ENCODE data around the gene C2orf76.
"Not testable (repeated sequence)": the region's sequence is repeated elsewhere in the genome, so short reads cannot be mapped to it uniquely, and the experiment has no call there.

C2orf76 gene

DNA sequence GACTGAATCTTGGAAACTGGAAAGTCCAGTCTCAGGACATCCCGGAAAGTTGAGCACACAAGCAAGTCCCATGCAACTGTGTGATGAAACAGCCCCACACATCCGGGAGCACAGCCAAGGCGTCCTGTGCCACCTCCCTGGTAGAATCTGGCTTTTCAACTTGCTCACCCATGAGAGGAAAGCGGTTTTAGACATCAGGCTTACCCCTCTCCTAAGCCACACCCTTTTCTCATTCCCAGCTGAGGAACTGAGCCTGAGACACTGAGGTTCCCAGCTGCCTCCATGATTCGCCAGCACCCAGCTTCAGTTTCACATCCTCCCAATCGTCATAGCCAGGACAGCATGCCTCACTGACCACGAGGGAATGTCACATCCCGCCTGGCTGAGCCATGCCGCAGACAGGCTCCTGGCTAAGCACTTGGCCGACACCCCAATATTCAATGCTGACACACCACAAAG, 82.7 kb downstream of the C2orf76 start:
- no peak overlapping the region for H3K9ac ChIP-seq (ENCODE audit: low read length)
- H3K36me3 ChIP-seq (ENCODE audit: control insufficient read depth, insufficient read depth, low read length), result no peaks in the 10 kb centered on the region
- H3K4me1 ChIP-seq (ENCODE audit: control insufficient read depth, insufficient read depth, low read length), result peaks cover 3% of the 10 kb centered on the region
- no peaks in the 10 kb centered on the region for H3K27me3 ChIP-seq (ENCODE audit: control insufficient read depth, insufficient read depth, low read length)
- H3K4me3 ChIP-seq (ENCODE audit: low read length), result no peak overlapping the region
- no peak overlapping the region for H3K27ac ChIP-seq (ENCODE audit: low read depth, low read length)

DNA sequence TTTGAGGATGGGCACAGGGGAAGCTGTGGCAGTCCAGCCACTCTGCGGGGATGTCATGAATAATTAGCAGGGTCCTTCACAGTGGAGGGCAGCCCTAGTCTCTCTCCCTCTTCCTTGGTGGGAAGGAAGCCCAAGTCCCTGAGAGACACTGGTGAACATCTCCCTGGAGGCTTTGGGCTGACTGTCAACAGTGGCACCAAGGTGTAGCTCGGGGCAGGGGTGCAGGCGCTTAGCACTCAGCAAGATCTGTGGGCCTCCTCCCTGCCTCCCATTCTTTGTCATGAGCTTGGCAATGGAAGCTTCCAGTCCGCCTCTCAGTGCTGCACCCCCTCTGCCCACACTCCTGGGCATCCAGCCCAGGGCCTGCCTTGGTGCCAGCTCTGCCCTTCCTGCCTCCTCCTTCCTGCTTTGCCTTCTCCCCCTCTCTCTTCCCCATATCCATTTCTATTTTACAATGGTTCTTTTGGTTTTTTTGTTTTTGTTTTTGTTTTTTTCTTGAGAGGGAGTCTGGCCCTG, 83.6 kb downstream of the C2orf76 start:
- H3K9ac ChIP-seq (ENCODE audit: low read length), result no peak overlapping the region
- H3K4me1 ChIP-seq (ENCODE audit: control insufficient read depth, insufficient read depth, low read length), result no peaks in the 10 kb centered on the region
- no peak overlapping the region for H3K27ac ChIP-seq (ENCODE audit: low read depth, low read length)
- H3K36me3 ChIP-seq (ENCODE audit: control insufficient read depth, insufficient read depth, low read length), result no peaks in the 10 kb centered on the region
- no peak overlapping the region for H3K4me3 ChIP-seq (ENCODE audit: low read length)
- no peaks in the 10 kb centered on the region for H3K27me3 ChIP-seq (ENCODE audit: control insufficient read depth, insufficient read depth, low read length)

DNA sequence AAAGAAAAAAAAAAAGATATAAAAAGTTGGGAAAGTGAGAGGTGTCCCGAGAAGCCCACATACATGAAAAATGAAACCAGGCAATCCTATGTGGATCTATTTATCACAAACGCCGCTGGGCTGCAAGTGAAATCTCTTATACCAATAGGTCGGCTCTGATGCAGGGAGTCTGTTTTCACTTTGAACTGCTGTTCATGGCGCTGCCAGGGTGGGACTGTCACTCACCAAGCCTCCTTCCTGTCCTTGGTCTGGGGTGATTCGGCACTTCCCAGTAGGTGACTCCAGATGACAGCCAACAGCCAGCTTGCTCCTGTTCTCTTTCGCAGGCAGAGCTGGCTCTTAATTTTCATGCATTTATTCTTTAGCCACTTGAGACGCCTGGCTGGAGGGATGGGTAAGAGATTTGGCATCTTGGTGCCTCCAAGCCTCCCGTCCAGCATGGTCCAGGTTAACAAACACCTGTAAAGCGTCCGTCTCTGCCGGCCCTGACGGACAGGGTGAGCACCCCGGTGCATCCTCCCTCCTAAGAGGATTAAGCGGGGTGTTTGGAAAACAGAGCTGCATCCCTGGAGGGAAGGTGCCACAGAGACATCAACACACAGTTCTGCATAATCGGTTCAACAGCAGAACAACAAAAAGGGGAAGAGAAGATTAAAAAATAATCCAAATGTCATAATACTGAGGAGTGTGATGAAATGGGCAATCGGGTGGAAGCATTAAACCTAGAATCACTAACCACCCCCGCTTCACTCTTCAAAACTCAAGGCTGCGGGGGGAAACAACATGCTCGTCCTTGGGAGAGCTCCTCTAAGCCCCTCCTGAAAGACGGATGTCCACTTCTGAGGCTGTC, 84.3 kb downstream of the C2orf76 start:
- no peaks in the 10 kb centered on the region for H3K27me3 ChIP-seq (ENCODE audit: control insufficient read depth, insufficient read depth, low read length)
- H3K27ac ChIP-seq (ENCODE audit: low read depth, low read length), result no peak overlapping the region
- H3K36me3 ChIP-seq (ENCODE audit: control insufficient read depth, insufficient read depth, low read length), result no peaks in the 10 kb centered on the region
- H3K4me3 ChIP-seq (ENCODE audit: low read length), result no peak overlapping the region
- no peak overlapping the region for H3K9ac ChIP-seq (ENCODE audit: low read length)
- H3K4me1 ChIP-seq (ENCODE audit: control insufficient read depth, insufficient read depth, low read length), result no peaks in the 10 kb centered on the region

DNA sequence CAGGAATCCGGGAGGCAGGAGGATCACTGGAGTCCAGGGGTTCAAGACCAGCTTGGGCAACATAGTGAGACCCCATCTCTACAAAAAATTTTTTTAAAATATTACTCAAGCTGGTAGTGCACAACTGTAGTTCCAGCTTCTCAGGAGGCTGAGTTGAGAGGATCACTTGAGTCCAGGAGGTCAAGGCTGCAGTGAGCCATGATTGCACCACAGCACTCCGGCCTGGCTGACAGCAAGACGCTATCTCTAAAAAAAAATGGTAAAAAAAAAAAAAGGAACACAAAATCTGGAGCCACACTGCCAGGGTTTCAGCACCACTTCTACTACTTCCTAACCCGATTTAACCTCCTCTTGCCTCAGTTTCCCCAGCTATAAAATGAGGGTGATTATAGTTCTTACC, 86.0 kb downstream of the C2orf76 start:
- H3K4me1 ChIP-seq (ENCODE audit: control insufficient read depth, insufficient read depth, low read length), result no peaks in the 10 kb centered on the region
- H3K27me3 ChIP-seq (ENCODE audit: control insufficient read depth, insufficient read depth, low read length), result no peaks in the 10 kb centered on the region
- no peak overlapping the region for H3K27ac ChIP-seq (ENCODE audit: low read depth, low read length)
- no peak overlapping the region for H3K9ac ChIP-seq (ENCODE audit: low read length)
- H3K4me3 ChIP-seq (ENCODE audit: low read length), result no peak overlapping the region
- H3K36me3 ChIP-seq (ENCODE audit: control insufficient read depth, insufficient read depth, low read length), result no peaks in the 10 kb centered on the region

DNA sequence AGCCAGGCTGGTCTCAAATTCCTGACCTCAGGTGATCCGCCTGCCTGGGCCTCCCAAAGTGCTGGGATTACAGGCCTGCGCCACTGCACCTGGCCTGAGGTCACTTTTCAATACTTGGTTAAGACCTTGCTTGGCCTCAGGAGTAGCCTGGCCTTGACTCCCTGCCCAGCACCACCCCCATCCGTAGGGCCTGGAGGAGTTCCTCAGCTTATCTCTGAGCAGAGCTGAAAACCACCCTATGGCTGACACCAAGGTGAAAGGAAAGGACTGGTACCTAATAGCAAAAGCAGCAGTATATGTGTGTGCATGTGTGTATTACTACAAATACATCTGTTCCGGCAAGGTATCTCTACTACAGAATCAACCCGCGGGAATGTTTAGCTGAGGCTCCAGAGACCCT, 87.0 kb downstream of the C2orf76 start:
- Histone ChIP-seq H3K36me3 (ENCODE audit: control insufficient read depth, insufficient read depth, low read length) (no peaks in the 10 kb centered on the region), H3K27ac (ENCODE audit: low read depth, low read length) (no peak overlapping the region), H3K4me1 (ENCODE audit: control insufficient read depth, insufficient read depth, low read length) (no peaks in the 10 kb centered on the region), H3K4me3 (ENCODE audit: low read length) (no peak overlapping the region), H3K9ac (ENCODE audit: low read length) (no peak overlapping the region), H3K27me3 (ENCODE audit: control insufficient read depth, insufficient read depth, low read length) (no peaks in the 10 kb centered on the region)

DNA sequence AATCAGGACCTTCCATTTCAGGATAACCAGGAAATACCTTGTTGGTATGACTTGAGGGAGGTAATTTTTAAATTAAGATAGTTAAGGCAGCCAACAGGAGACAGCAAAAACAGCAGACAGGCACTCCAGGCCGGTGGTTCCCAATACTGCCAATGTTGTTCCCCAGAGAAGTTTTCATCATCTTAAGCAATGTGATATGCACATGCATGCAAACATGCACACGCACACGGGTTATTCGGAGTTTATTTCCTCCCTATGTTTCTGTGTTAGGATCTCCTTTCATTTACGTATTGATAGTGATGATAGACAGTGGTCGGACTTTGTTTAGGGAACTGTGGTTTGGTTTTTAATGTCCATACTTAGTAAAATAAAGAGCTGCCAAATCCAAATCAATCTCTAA, 87.7 kb downstream of the C2orf76 start:
- Histone ChIP-seq H3K27me3 (ENCODE audit: control insufficient read depth, insufficient read depth, low read length) (no peaks in the 10 kb centered on the region), H3K36me3 (ENCODE audit: control insufficient read depth, insufficient read depth, low read length) (no peaks in the 10 kb centered on the region), H3K4me3 (ENCODE audit: low read length) (no peak overlapping the region), H3K27ac (ENCODE audit: low read depth, low read length) (no peak overlapping the region), H3K4me1 (ENCODE audit: control insufficient read depth, insufficient read depth, low read length) (no peaks in the 10 kb centered on the region), H3K9ac (ENCODE audit: low read length) (no peak overlapping the region)

DNA sequence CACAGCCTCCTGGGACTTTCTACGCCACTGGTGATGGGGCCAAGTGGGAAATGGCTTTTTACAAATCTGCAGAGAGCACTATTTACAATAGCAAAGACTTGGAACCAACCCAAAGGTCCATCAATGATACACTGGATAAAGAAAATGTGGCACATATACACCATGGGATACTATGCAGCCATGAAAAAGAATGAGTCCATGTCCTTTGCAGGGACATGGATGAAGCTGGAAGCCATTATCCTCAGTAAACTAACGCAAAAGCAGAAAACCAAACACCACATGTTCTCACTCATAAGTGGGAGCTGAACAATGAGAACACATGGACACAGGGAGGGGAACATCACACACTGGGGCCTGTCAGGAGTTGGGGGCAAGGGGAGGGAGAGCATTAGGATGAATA, 88.2 kb downstream of the C2orf76 start:
- H3K9ac ChIP-seq (ENCODE audit: low read length), result not testable (repeated sequence)

DNA sequence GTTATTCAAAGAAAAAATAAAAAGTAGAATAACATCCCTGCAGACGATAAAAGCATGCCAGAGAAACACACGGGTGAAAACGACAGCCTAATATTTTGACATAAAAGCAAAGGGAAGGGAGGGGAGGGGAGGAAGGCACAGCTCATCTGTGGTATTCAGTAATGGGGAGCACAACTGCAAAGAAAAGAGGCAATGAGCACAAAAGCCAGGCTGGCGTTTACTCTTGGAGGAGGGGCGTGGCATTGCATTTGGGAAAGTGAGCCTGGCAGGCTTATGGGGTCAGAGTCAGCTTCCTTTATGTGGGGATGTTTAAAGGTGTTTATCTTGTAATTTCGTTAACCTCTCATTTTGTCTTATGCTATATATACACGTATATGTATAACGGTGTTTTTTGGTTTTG, 89.8 kb downstream of the C2orf76 start:
- Histone ChIP-seq H3K27ac (ENCODE audit: low read depth, low read length) (no peak overlapping the region), H3K4me1 (ENCODE audit: control insufficient read depth, insufficient read depth, low read length) (no peaks in the 10 kb centered on the region), H3K4me3 (ENCODE audit: low read length) (no peak overlapping the region), H3K36me3 (ENCODE audit: control insufficient read depth, insufficient read depth, low read length) (no peaks in the 10 kb centered on the region), H3K9ac (ENCODE audit: low read length) (no peak overlapping the region), H3K27me3 (ENCODE audit: control insufficient read depth, insufficient read depth, low read length) (no peaks in the 10 kb centered on the region)

More for the DNA sequence above, 88.2 kb downstream of the C2orf76 start:
- H3K4me3 ChIP-seq (ENCODE audit: low read length); H3K27me3 ChIP-seq (ENCODE audit: control insufficient read depth, insufficient read depth, low read length); H3K36me3 ChIP-seq (ENCODE audit: control insufficient read depth, insufficient read depth, low read length); H3K27ac ChIP-seq (ENCODE audit: low read depth, low read length); H3K4me1 ChIP-seq (ENCODE audit: control insufficient read depth, insufficient read depth, low read length): not testable (repeated sequence)

DNA sequence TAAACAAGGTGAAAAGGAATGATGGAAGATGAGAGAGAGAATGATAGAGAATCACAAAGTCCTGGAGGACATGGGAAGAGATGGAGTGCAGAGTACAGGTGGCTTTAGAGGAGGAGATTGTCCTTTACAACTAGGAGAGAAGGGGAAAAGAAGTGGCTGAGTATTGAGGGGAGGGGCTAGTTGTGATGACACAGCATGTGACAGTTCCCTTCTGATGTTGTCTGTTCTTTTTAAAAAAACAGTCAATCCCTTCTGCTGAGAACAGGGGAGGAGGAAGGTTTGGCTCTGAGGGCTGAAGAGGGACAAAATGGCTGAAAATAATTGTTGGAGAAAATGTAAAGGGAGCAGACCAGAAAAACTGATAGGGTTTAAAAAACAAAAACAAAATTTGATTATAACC, 99.0 kb downstream of the C2orf76 start:
- Histone ChIP-seq H3K9ac (ENCODE audit: low read length) (no peak overlapping the region), H3K36me3 (ENCODE audit: control insufficient read depth, insufficient read depth, low read length) (no peaks in the 10 kb centered on the region), H3K4me1 (ENCODE audit: control insufficient read depth, insufficient read depth, low read length) (no peaks in the 10 kb centered on the region), H3K4me3 (ENCODE audit: low read length) (no peak overlapping the region), H3K27me3 (ENCODE audit: control insufficient read depth, insufficient read depth, low read length) (no peaks in the 10 kb centered on the region), H3K27ac (ENCODE audit: low read depth, low read length) (no peak overlapping the region)

DNA sequence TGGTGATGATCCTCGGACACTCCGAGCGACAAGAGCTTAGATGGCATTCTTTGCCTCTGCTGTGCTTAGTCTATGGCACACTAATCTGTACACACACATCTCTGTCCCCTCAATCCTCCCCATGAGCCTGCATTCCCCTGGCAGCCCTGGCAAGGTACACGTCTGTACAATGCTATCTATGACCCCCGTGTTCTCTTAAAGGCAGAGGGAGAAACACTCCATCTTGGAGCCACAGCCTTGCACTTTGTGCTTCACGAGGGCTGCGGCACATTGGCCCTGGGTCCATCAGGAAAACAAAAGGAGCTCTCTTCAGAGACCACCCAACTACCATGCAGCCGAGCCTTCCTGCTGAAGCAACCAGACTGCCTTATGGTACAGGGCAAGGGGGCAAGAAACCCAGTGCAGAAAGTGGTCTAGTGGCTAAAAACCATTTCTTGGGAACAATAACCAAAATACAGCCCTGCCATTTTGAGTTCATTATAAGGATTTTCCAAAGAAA, 100.5 kb downstream of the C2orf76 start:
- Histone ChIP-seq H3K27me3 (ENCODE audit: control insufficient read depth, insufficient read depth, low read length) (no peaks in the 10 kb centered on the region), H3K36me3 (ENCODE audit: control insufficient read depth, insufficient read depth, low read length) (no peaks in the 10 kb centered on the region), H3K27ac (ENCODE audit: low read depth, low read length) (no peak overlapping the region), H3K4me3 (ENCODE audit: low read length) (no peak overlapping the region), H3K9ac (ENCODE audit: low read length) (no peak overlapping the region), H3K4me1 (ENCODE audit: control insufficient read depth, insufficient read depth, low read length) (no peaks in the 10 kb centered on the region)

DNA sequence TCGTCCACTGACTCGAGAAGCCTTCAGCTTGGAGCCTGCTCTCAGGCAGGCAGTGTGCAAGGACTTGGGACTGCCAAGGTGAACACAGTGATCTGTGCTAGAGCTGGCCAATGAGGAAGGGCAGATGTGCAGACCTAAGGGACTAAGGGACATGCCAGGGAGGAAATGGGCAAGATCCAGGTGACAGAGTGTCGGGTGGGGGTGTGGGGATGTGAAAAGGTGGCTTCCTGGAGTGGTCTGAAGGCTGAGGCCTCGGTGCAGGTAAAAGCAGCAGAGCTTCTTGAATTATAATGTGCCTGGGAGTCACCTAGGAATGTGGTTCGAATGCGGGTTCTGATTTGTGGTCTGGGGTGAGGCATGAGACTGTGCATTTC, 101.0 kb downstream of the C2orf76 start:
- Histone ChIP-seq H3K9ac (ENCODE audit: low read length) (no peak overlapping the region), H3K4me3 (ENCODE audit: low read length) (no peak overlapping the region), H3K4me1 (ENCODE audit: control insufficient read depth, insufficient read depth, low read length) (no peaks in the 10 kb centered on the region), H3K27me3 (ENCODE audit: control insufficient read depth, insufficient read depth, low read length) (no peaks in the 10 kb centered on the region), H3K36me3 (ENCODE audit: control insufficient read depth, insufficient read depth, low read length) (no peaks in the 10 kb centered on the region), H3K27ac (ENCODE audit: low read depth, low read length) (no peak overlapping the region)

DNA sequence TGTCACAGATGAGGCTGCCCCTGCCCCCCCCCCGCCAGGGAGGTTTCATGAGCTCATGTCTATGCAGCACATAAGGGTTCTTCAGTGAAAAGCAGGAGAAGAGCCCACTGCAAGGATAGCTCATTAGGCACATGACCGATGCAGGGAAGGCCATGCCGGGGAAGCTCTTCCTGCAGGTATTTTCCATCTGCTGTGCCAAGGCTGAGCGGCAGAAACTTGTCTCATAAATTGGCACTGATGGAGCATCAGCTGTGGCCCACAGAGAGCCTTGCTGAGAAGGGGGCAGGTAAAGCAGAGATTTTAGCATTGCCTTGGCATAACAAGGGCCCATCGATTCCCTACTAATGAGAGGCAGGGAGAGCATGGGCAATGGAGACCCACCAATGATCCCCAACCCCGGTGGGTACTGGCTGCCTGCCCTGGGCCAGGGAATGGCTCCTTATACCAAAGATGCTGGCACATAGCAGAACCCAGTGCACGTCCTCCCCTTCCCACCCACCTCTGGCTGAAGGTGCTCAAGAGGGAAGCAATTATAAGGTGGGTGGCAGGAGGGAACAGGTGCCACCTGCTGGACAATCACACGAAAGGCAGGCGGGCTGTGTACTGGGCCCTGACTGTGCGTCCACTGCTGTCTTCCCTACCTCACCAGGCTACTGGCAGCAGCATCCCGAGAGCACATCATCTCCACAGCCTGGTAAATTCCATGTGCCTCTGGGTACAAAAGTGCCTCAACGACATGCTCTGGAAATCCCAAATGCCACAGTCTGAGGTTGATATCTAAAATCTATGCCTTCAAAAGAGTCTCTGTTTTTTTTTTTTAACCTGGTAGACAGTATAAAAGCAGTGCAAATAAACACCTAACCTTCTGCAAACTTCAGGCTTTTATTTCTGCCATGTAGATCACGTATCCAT, 101.6 kb downstream of the C2orf76 start:
- Histone ChIP-seq H3K27me3 (ENCODE audit: control insufficient read depth, insufficient read depth, low read length) (no peaks in the 10 kb centered on the region), H3K4me1 (ENCODE audit: control insufficient read depth, insufficient read depth, low read length) (no peaks in the 10 kb centered on the region), H3K4me3 (ENCODE audit: low read length) (no peak overlapping the region), H3K9ac (ENCODE audit: low read length) (no peak overlapping the region), H3K36me3 (ENCODE audit: control insufficient read depth, insufficient read depth, low read length) (no peaks in the 10 kb centered on the region), H3K27ac (ENCODE audit: low read depth, low read length) (no peak overlapping the region)
